ENCODE data around the gene ADM. TPM values are rescaled to one million over a fixed set of nuclear protein-coding genes. Genes with fewer than 3 reads are reported as not detected.

The ADM gene
- total and polyA plus RNA-seq, 2 donors from 2014 or later: 14.4 to 80.9 TPM

- no peak for FAIRE-seq
- H3K27ac ChIP-seq (ENCODE audit: low read depth in 2 of 2, low read length in 2 of 2): no peak overlapping the region
Observed at GRCh38 chr11:10329935-10330334, 25.1 kb downstream of the ADM start.

GRCh38 chr11:10331548-10332289 lies 26.8 kb downstream of the ADM start:
- TF ChIP-seq CTCF (IDR thresholded peaks at IDR 0.05; ENCODE audit: borderline replicate concordance, extremely low read depth, insufficient read depth): no peak
- Histone ChIP-seq H3K9me3 (ENCODE audit: control insufficient read depth in 2 of 3, insufficient read depth in 1 of 3, low read length in 3 of 3) (no peaks in the 10 kb centered on the region), H3K4me3 (ENCODE audit: low read length in 3 of 3) (no peak overlapping the region), H3K9ac (ENCODE audit: low read length in 3 of 3) (no peak overlapping the region), H3K27ac (ENCODE audit: low read depth in 2 of 2, low read length in 2 of 2) (no peak overlapping the region), H3K36me3 (ENCODE audit: control insufficient read depth in 2 of 3, insufficient read depth in 3 of 3, low read length in 3 of 3) (no peaks in the 10 kb centered on the region), H3K27me3 (ENCODE audit: control insufficient read depth, insufficient read depth, low read length) (no peaks in the 10 kb centered on the region), H3K4me1 (ENCODE audit: control insufficient read depth in 2 of 3, insufficient read depth in 2 of 3, low read depth in 1 of 3, low read length in 3 of 3) (peaks cover 0 to 23% (median 14%) of the 10 kb centered on the region in 3 donors)
- FAIRE-seq: no peak
- DNase-seq: no peak
- intact Hi-C loops (cut with DNase I): no loop called here

More at GRCh38 chr11:10329935-10330334, 25.1 kb downstream of the ADM start:
- H3K27me3 ChIP-seq (ENCODE audit: control insufficient read depth, insufficient read depth, low read length): no peaks in the 10 kb centered on the region
- no peaks in the 10 kb centered on the region for H3K9me3 ChIP-seq (ENCODE audit: control insufficient read depth in 2 of 3, insufficient read depth in 1 of 3, low read length in 3 of 3)
- no peak for DNase-seq
- peaks cover 0 to 28% (median 21%) of the 10 kb centered on the region in 3 donors for H3K4me1 ChIP-seq (ENCODE audit: control insufficient read depth in 2 of 3, insufficient read depth in 2 of 3, low read depth in 1 of 3, low read length in 3 of 3)
- no peaks in the 10 kb centered on the region for H3K36me3 ChIP-seq (ENCODE audit: control insufficient read depth in 2 of 3, insufficient read depth in 3 of 3, low read length in 3 of 3)
- no peak overlapping the region for H3K4me3 ChIP-seq (ENCODE audit: low read length in 3 of 3)
- no peak overlapping the region for H3K9ac ChIP-seq (ENCODE audit: low read length in 3 of 3)
- no peak for TF ChIP-seq CTCF (IDR thresholded peaks at IDR 0.05; ENCODE audit: borderline replicate concordance, extremely low read depth, insufficient read depth)
- intact Hi-C loops (cut with DNase I): no loop called here

- Histone ChIP-seq H3K36me3 (ENCODE audit: control insufficient read depth in 2 of 3, insufficient read depth in 3 of 3, low read length in 3 of 3) (no peaks in the 10 kb centered on the region), H3K4me3 (ENCODE audit: low read length in 3 of 3) (no peak overlapping the region), H3K9me3 (ENCODE audit: control insufficient read depth in 2 of 3, insufficient read depth in 1 of 3, low read length in 3 of 3) (no peaks in the 10 kb centered on the region), H3K9ac (ENCODE audit: low read length in 3 of 3) (no peak overlapping the region), H3K27me3 (ENCODE audit: control insufficient read depth, insufficient read depth, low read length) (no peaks in the 10 kb centered on the region), H3K4me1 (ENCODE audit: control insufficient read depth in 2 of 3, insufficient read depth in 2 of 3, low read depth in 1 of 3, low read length in 3 of 3) (peaks cover 0 to 7% (median 4%) of the 10 kb centered on the region in 3 donors), H3K27ac (ENCODE audit: low read depth in 2 of 2, low read length in 2 of 2) (no peak overlapping the region)
- no peak for FAIRE-seq
- no peak for TF ChIP-seq CTCF (IDR thresholded peaks at IDR 0.05; ENCODE audit: borderline replicate concordance, extremely low read depth, insufficient read depth)
- intact Hi-C loops (cut with DNase I): no loop called here
- DNase-seq: no peak
Observed at GRCh38 chr11:10333490-10333889, 28.6 kb downstream of the ADM start.

All from kidney (tissue), 14 donors.